ENCODE results near the gene NKD1. TPM values are rescaled to one million over a fixed set of nuclear protein-coding genes. Genes with fewer than 3 reads are reported as not detected.

NKD1 gene
- total and polyA plus RNA-seq, 8 donors: 12.5 to 46.9 (median 37.9) TPM

DNA sequence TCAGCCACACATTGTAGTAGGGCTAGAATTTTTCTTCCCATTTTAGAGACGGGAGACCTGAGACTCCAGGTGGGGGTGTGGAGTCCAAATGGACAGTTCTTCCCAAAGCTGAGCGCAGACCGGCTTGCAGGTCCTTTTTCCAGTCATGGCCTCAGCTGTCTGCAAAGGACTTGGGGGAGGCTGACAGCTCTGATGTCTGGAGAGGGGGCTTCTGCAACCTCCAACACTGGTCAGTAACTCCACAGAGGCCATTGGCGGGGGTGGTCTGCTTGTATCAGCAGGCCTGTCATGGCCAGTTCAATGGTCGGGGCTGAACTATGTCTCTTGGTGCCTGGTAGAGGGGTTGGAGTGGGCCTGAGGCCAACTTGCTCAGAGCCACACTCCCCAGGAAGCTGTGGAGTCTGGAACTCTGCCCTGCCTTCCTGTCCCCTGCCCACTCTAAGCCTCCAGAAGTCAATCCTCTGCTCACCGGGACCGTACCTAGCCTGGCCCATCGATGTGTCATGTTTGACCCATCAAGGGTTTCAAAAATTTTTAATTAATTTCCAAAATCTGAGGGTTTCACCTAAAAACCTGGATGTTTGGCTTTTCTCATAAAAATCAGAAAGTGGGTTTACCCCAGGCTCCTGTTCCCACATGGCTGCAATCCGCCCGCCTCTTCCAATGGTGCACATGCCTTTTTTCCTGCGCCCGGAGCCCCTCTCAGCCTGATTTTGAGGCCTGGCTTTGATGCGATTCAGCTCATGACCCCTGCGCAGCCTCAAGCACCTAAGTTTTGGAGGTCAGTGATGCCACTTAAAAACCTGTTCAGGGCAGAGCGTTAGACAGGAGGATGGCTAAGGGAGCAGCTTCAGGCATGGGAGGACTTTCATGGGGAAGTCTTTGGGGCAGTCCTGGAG lies 93.0 kb downstream of the NKD1 start:
- no peaks in the 10 kb centered on the region for H3K36me3 ChIP-seq
- DNase-seq (no peak), ATAC-seq (no peak)
- intact Hi-C loops (cut with DNase I): no loop called here
- no peaks in the 10 kb centered on the region for H3K4me1 ChIP-seq
- no peak overlapping the region for H3K27ac ChIP-seq
- peaks cover 0 to 5% of the 10 kb centered on the region in 2 donors for H3K27me3 ChIP-seq
- TF ChIP-seq, protein P1, sequence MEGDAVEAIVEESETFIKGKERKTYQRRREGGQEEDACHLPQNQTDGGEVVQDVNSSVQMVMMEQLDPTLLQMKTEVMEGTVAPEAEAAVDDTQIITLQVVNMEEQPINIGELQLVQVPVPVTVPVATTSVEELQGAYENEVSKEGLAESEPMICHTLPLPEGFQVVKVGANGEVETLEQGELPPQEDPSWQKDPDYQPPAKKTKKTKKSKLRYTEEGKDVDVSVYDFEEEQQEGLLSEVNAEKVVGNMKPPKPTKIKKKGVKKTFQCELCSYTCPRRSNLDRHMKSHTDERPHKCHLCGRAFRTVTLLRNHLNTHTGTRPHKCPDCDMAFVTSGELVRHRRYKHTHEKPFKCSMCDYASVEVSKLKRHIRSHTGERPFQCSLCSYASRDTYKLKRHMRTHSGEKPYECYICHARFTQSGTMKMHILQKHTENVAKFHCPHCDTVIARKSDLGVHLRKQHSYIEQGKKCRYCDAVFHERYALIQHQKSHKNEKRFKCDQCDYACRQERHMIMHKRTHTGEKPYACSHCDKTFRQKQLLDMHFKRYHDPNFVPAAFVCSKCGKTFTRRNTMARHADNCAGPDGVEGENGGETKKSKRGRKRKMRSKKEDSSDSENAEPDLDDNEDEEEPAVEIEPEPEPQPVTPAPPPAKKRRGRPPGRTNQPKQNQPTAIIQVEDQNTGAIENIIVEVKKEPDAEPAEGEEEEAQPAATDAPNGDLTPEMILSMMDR (IDR thresholded peaks at IDR 0.05): no peak
- no peak overlapping the region for H3K4me3 ChIP-seq
- H3K9me3 ChIP-seq: no peaks in the 10 kb centered on the region

DNA sequence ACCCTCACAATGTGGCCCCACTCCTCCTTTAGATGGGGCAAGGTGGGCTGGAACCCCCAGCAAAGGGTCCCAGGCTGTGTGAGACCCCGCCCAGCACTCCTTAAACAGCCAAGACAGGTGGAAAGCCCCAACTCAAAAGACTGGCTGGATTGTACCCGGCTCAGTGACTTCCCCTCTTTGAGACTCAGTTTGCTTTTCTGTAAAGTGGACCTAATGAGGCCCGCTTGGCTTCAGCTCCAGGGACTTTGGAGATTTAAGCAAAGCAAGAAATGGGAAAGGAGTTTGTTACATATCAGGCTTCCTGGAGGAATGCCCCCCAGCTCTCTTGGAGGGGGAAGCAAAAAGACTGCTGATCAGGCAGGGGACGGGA lies 93.6 kb downstream of the NKD1 start:
- TF ChIP-seq, protein P1 (IDR thresholded peaks at IDR 0.05): no peak
- Histone ChIP-seq H3K4me3 (no peak overlapping the region), H3K9me3 (no peaks in the 10 kb centered on the region), H3K27me3 (peaks cover 0 to 5% of the 10 kb centered on the region in 2 donors), H3K27ac (no peak overlapping the region), H3K4me1 (no peaks in the 10 kb centered on the region), H3K36me3 (no peaks in the 10 kb centered on the region)
- intact Hi-C loops (cut with DNase I): no loop called here
- ATAC-seq (no peak), DNase-seq (no peak)

- Histone ChIP-seq H3K27ac (no peak overlapping the region), H3K4me1 (no peaks in the 10 kb centered on the region), H3K27me3 (peaks cover 0 to 5% of the 10 kb centered on the region in 2 donors), H3K36me3 (no peaks in the 10 kb centered on the region), H3K9me3 (no peaks in the 10 kb centered on the region), H3K4me3 (no peak overlapping the region)
- intact Hi-C loops (cut with DNase I): no loop called here
- ATAC-seq (no peak), DNase-seq (no peak)
- TF ChIP-seq, protein P1 (IDR thresholded peaks at IDR 0.05): no peak
Observed at GRCh38 chr16:50642349-50642748, 94.2 kb downstream of the NKD1 start.

- Histone ChIP-seq H3K4me3 (no peak overlapping the region), H3K27ac (no peak overlapping the region), H3K27me3 (peaks cover 0 to 5% of the 10 kb centered on the region in 2 donors), H3K4me1 (no peaks in the 10 kb centered on the region), H3K9me3 (no peaks in the 10 kb centered on the region), H3K36me3 (no peaks in the 10 kb centered on the region)
- intact Hi-C loops (cut with DNase I): no loop called here
- DNase-seq: no peak
- TF ChIP-seq, protein P1 (IDR thresholded peaks at IDR 0.05): no peak
- ATAC-seq: no peak
Observed at GRCh38 chr16:50643192-50643591, 95.0 kb downstream of the NKD1 start.

DNA sequence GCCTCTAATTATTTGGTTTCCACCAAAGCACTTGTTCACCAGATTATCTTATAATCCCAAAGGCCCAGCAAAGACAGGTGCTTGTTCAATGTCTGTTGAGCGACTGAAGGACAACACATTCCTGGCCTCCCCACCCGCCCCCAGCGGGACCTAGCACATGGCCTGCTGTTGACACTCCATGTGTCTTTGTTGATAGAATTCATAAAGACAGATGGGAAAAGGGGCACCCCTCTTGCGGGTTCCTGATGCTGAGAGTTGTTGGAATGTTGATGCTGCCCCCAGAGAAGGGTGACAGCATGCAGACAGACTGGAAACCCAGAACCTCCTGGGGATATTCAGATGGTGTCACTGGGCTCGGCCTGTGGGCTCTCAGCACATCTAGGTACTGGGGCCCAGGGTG lies 96.0 kb downstream of the NKD1 start:
- no peak for DNase-seq
- H3K4me1 ChIP-seq: no peaks in the 10 kb centered on the region
- intact Hi-C loops (cut with DNase I): no loop called here
- ATAC-seq: no peak
- no peaks in the 10 kb centered on the region for H3K36me3 ChIP-seq
- TF ChIP-seq, protein P1 (IDR thresholded peaks at IDR 0.05): no peak
- H3K9me3 ChIP-seq: no peaks in the 10 kb centered on the region
- H3K27me3 ChIP-seq: peaks cover 0 to 5% of the 10 kb centered on the region in 2 donors
- H3K4me3 ChIP-seq: no peak overlapping the region
- H3K27ac ChIP-seq: no peak overlapping the region
